NCI-H2029 treated with DMSO at 0.1 percent for 48 hours (cell line): ENCODE results near the gene OR9A4.

ENCODE experiments used
- DNase-seq: peaks from one replicate; lab custom pipeline; 2025; lab: John Stamatoyannopoulos, UW

OR9A4 gene

DNA sequence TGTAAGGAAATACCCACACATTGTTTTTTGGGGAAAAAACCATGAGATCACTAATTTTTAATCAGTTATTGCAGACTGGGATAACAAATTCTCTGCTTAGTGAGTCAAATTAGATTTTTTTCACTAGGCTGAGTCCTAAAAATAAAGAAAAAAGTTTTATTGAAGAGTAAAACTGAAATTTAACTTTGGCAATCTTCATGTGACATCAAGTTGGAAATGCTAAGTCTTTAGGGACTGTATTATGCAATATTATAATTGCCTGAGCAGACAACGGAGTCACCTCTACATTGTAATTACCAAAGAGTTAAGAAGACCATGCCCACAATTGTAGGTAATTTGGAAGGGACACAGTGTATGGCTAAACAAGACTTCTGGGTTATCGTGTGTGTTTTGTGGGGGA, 32.8 kb downstream of the OR9A4 start:
- DNase-seq: no peak

DNA sequence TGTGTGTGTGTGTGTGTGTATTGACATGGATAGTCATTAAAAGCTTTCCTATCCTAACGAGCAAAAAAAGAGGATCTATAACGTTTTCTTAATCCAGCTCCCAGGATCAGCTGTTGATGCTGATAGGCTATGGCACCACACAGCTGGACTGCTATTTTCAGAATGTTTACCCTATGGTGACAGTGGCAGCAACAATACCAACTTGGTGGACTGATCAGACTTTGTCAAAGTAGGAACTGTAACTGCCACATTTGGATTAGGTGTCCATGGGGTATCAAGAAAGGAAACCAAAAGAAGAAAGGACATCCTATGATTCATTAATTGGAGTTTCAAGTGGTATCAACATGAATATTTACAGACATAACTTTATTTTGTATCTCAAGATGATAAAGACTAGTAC, 33.3 kb downstream of the OR9A4 start:
- no peak for DNase-seq

DNA sequence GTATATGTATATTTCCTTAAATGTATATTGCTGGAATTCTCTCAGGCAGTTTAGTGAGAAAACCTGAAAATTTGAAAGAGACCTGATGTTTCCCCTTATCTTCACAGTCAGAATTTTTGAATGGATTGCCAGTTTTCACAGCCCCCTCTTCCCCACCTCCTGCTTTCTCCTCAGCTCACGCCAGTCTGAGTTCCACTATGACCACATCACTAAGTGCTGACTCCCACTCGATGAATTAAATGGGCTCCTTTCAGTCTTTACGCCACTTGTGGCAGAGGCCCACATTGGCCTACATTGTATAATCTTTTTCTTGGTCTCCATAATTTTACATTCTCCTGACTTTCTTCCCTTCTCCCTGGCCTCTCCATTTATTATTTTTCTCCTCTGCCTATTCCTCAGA, 33.7 kb downstream of the OR9A4 start:
- DNase-seq: no peak

DNA sequence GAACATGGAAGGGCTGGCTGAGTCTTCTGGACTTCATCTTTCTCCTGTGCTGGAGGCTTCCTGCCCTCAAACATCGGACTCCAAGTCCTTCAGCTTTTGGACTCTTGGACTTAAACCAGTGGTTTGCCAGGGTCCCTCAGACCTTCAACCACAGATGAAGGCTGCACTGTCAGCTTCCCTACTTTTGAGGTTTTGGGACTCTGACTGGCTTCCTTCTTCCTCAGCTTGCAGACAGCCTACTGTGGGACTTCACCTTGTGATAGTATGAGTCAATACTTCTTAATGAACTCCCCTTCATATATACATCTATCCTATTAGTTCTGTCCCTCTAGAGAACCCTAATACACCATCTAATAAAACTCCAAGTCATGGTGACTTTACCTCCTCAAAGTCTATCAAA, 34.6 kb downstream of the OR9A4 start:
- DNase-seq: no peak

DNA sequence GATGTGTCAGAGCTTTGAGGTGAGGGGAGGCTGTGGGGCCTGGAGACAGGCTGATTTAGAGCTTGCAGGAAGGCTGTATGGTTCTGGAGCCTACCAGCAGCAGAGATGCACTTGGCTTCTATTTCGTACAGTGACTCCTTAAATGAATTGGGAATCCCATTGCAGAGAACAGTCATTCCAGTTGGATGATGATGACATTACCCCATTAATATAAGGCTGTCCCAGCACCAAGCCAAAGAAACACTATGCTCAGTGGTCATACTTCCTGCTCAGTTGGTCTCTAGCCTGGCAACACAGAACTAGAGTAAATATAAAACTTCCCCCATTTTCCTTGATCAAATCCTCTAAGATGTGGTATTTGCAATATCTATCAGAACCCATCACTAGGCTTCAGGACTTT, 36.3 kb downstream of the OR9A4 start:
- no peak for DNase-seq

DNA sequence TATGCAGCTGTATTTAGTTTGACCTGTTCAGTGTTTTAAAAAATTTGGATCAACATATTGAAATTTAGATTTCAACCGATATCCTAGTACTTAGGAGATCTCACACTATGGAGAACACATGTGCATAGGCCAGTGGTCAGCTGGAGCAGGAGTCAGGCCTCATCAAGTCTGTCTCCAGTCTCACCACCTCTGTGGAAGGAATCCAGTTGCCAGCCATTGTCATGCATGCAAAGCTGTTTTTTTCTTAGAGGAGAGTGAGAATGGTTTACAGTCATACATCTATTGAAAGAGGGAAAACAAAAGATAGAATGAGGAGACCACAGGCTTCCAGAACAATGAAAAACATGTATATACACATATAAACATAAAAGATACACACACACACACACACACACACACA, 38.1 kb downstream of the OR9A4 start:
- no peak for DNase-seq

DNA sequence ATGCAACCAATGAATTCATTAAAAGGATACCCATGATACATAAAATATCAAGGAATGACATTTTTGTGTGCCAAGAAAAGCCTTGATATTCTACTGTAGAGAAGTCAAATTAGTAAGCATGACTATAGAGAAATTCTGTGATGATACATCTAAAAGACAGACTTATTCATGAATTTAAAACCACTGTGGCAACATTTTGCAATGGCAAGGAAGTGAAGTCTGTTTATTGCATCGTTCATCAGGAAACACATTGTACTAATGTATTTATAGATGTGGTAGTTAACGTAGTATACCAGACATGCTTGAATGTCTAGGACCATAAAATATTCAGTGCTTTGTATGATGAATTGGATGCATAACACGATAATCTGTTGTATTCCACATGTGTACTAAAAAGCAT, 39.9 kb downstream of the OR9A4 start:
- DNase-seq: no peak

DNA sequence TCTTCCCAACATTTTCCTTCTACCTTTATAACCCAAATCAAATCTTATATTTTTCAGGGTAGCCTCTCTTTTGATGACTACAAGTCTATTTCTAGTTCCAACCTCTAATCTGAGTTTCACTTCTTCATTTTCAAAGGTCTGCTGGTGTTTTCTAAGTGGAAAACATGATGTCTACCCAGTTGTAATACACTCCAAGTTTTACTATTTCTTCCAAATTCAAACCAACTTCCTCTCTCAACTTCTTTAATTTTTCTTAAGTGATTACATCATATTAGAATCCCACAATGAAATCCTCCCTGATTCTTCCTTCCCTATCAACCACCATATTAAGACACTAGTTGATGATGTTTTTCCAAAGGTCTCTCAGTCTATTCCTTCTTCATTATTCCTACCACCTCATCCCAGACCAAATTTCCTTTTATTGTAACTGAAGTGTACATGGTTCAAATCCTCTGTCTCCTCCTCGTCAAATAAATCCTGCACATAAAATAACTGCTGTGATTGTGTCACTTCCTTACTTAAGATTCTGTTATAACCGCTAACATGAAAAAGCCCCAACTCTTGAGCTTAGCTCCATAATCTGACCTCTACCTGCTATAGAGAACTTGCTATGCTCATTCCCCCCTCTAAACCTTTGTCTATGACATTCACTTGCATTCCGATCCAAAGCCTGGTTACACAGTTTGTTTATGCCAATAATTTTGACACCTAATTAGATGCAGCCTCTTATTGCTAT, 44.7 kb downstream of the OR9A4 start:
- no peak for DNase-seq
